GM18502 (cell line): ENCODE results near the gene ALLC.
"Not testable (repeated sequence)": the region's sequence is repeated elsewhere in the genome, so short reads cannot be mapped to it uniquely, and the experiment has no call there.

Experiments used
- ATAC-seq: cut with Tn5 transposase; IDR thresholded peaks from one replicate; pipeline ENCODE4 v1.9.1; 2021; ENCODE audit warnings: mild to moderate bottlenecking; ENCODE audit not compliant: unreplicated experiment, poor library complexity

The ALLC gene

GRCh38 chr2:3657881-3658280, at the start of gene ALLC:
TSS of gene ALLC (plus strand) at chr2:3658200. CDS start at chr2:3671158, 12,958 bp downstream.
- ATAC-seq: no peak

GRCh38 chr2:3608373-3609278, 49.4 kb upstream of the ALLC start:
- ATAC-seq: no peak

- ATAC-seq: peak; percentile 78
Observed at GRCh38 chr2:3609279-3609673, 48.7 kb upstream of the ALLC start.

GRCh38 chr2:3610415-3610814, 47.6 kb upstream of the ALLC start:
- ATAC-seq: no peak

GRCh38 chr2:3610881-3611505, 47.0 kb upstream of the ALLC start:
- ATAC-seq: no peak

- ATAC-seq: no peak
Observed at GRCh38 chr2:3611589-3611988, 46.4 kb upstream of the ALLC start.

GRCh38 chr2:3612639-3613523, 45.1 kb upstream of the ALLC start:
- ATAC-seq: no peak

- ATAC-seq: no peak
Observed at GRCh38 chr2:3613524-3613905, 44.5 kb upstream of the ALLC start.

GRCh38 chr2:3614743-3615142, 43.3 kb upstream of the ALLC start:
- not testable (repeated sequence) for ATAC-seq

GRCh38 chr2:3615541-3616200, 42.3 kb upstream of the ALLC start:
- ATAC-seq: not testable (repeated sequence)

- not testable (repeated sequence) for ATAC-seq
Observed at GRCh38 chr2:3616435-3617197, 41.4 kb upstream of the ALLC start.

- no peak for ATAC-seq
Observed at GRCh38 chr2:3617198-3617890, 40.7 kb upstream of the ALLC start.

GRCh38 chr2:3618367-3618766, 39.6 kb upstream of the ALLC start:
- no peak for ATAC-seq

GRCh38 chr2:3619033-3619432, 39.0 kb upstream of the ALLC start:
- no peak for ATAC-seq

- not testable (repeated sequence) for ATAC-seq
Observed at GRCh38 chr2:3619661-3620060, 38.3 kb upstream of the ALLC start.

GRCh38 chr2:3620834-3621233, 37.2 kb upstream of the ALLC start:
- no peak for ATAC-seq

GRCh38 chr2:3622967-3623366, 35.0 kb upstream of the ALLC start:
- no peak for ATAC-seq

- ATAC-seq: peak; percentile 78
Observed at GRCh38 chr2:3624059-3624794, 33.8 kb upstream of the ALLC start.
